Measurements from ENCODE around the gene RAPGEF5.

RAPGEF5 gene

GRCh38 chr7:22389892-22390291 is 32.9 kb upstream of the RAPGEF5 start:
- no peak for TF ChIP-seq ZFX (IDR thresholded peaks at IDR 0.05)
- TF ChIP-seq, protein P1, sequence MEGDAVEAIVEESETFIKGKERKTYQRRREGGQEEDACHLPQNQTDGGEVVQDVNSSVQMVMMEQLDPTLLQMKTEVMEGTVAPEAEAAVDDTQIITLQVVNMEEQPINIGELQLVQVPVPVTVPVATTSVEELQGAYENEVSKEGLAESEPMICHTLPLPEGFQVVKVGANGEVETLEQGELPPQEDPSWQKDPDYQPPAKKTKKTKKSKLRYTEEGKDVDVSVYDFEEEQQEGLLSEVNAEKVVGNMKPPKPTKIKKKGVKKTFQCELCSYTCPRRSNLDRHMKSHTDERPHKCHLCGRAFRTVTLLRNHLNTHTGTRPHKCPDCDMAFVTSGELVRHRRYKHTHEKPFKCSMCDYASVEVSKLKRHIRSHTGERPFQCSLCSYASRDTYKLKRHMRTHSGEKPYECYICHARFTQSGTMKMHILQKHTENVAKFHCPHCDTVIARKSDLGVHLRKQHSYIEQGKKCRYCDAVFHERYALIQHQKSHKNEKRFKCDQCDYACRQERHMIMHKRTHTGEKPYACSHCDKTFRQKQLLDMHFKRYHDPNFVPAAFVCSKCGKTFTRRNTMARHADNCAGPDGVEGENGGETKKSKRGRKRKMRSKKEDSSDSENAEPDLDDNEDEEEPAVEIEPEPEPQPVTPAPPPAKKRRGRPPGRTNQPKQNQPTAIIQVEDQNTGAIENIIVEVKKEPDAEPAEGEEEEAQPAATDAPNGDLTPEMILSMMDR (conservative IDR thresholded peaks at IDR 0.05), result no peak
- H3K27ac ChIP-seq, result no peak overlapping the region; the same call in 1 of the 2 replicates

- no peak for TF ChIP-seq ZFX (IDR thresholded peaks at IDR 0.05)
- TF ChIP-seq, protein P1 (conservative IDR thresholded peaks at IDR 0.05), result no peak
- no peak overlapping the region for H3K27ac ChIP-seq
Measured at GRCh38 chr7:22387583-22387982, 30.6 kb upstream of the RAPGEF5 start.

GRCh38 chr7:22386865-22387264 is 29.9 kb upstream of the RAPGEF5 start:
- H3K27ac ChIP-seq, result no peak overlapping the region
- TF ChIP-seq, protein P1 (conservative IDR thresholded peaks at IDR 0.05), result no peak
- no peak for TF ChIP-seq ZFX (IDR thresholded peaks at IDR 0.05)

DNA sequence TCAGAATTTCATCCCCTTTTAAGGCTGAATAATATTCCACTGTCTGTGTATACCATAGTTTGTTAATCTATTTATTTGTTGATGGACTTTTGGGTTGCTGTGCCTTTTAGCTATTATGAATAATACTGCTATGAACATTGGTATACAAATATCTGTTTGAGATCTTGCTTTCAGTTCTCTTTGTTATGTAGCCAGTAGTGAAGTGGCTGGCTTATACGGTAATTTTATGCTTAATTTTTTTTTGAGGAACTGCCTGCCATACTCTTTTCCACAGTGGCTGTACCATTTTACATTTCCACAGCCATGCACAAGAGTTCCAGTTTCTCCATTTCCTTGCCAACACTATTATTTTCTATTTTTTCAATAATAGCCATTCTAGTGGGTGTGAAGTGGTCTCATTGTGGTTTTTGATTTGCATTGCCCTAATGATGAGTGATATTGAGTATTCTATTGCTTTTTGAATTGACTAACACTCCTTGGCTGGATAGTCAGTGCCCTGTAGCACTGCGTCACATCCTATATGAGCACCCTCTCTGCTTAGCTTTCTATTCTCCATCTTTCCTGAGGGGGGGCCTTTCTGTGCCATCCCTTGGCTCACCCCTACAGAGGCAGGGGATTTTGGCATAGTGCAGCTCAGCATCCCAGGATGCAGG is 29.4 kb upstream of the RAPGEF5 start:
- no peak for TF ChIP-seq ZFX (IDR thresholded peaks at IDR 0.05)
- TF ChIP-seq, protein P1 (conservative IDR thresholded peaks at IDR 0.05), result no peak
- no peak overlapping the region for H3K27ac ChIP-seq

- no peak overlapping the region for H3K27ac ChIP-seq
- no peak for TF ChIP-seq ZFX (IDR thresholded peaks at IDR 0.05)
- TF ChIP-seq, protein P1 (conservative IDR thresholded peaks at IDR 0.05), result no peak
Measured at GRCh38 chr7:22385326-22385725, 28.4 kb upstream of the RAPGEF5 start.

DNA sequence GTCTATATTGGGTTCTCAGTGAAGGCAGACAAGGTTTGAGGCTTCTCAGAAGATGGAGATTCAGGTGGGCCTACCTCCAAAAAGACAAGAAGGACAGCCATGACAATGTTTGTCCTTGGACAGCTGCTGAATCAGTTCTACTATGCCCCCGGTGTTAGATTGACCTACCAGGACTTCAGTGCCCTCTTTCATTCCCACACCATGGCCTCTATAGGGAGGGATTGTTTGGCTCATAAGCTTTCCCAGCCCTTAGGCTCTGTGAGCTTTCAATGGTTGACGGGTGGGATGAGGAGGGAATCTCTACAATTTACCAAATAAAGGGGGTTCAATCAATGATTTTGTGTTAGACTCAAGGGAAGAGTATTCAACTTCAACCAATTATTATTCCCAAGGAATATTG is 23.4 kb upstream of the RAPGEF5 start:
- TF ChIP-seq, protein P1 (conservative IDR thresholded peaks at IDR 0.05), result no peak
- TF ChIP-seq ZFX (IDR thresholded peaks at IDR 0.05), result no peak
- H3K27ac ChIP-seq, result no peak overlapping the region

GRCh38 chr7:22378199-22378980 is 21.4 kb upstream of the RAPGEF5 start:
- no peak overlapping the region for H3K27ac ChIP-seq
- no peak for TF ChIP-seq ZFX (IDR thresholded peaks at IDR 0.05)
- TF ChIP-seq, protein P1 (conservative IDR thresholded peaks at IDR 0.05), result no peak

Measured in C4-2B (cell line).